CD14-positive monocyte (primary cell): ENCODE measurements around the gene SHISA6. TPM values are rescaled to one million over a fixed set of nuclear protein-coding genes. Genes with fewer than 3 reads are reported as not detected.

ENCODE experiments used
- DNase-seq, 3 donors: peaks; one replicate each; pipeline ENCODE4 v3.0.0-alpha.2; 2011 to 2022
- H2AFZ ChIP-seq: 2 replicates; pipeline ENCODE4 v1.6.0; 2012; ENCODE audit warnings: mild to moderate bottlenecking, low read depth, low read length, inconsistent platforms; ENCODE audit not compliant: insufficient read depth, poor library complexity, severe bottlenecking
- H3K27ac ChIP-seq, 2 donors: 1 replicate in 1 of 2; 2 replicates in 1 of 2; pipeline ENCODE4 v1.5.1; 2012 to 2013; ENCODE audit warnings: low read length in 2 of 2, control low read depth in 1 of 2, inconsistent platforms in 1 of 2, low read depth in 1 of 2, mild to moderate bottlenecking in 1 of 2
- H3K27me3 ChIP-seq, 2 donors: one replicate each; pipeline versions ENCODE4 v1.6.0 to v1.6.1; 2011 to 2013; ENCODE audit warnings: low read length in 2 of 2; ENCODE audit not compliant: control insufficient read depth in 2 of 2, insufficient read depth in 2 of 2
- H3K36me3 ChIP-seq, 2 donors: replicated peaks in 1 of 2; 1 replicate in 1 of 2; 2 replicates in 1 of 2; pipeline versions ENCODE4 v1.5.1 to v1.6.1; 2012 to 2013; ENCODE audit warnings: low read length in 2 of 2, control low read depth in 1 of 2, inconsistent platforms in 1 of 2, mild to moderate bottlenecking in 1 of 2; ENCODE audit not compliant: insufficient read depth in 2 of 2, control insufficient read depth in 1 of 2
- H3K4me1 ChIP-seq, 2 donors: 1 replicate in 1 of 2; 2 replicates in 1 of 2; pipeline versions ENCODE4 v1.5.1 to v1.6.1; 2012 to 2013; ENCODE audit warnings: low read length in 2 of 2, control low read depth in 1 of 2, inconsistent platforms in 1 of 2, mild to moderate bottlenecking in 1 of 2, moderate library complexity in 1 of 2; ENCODE audit not compliant: insufficient read depth in 2 of 2, control insufficient read depth in 1 of 2
- H3K4me2 ChIP-seq: replicated peaks from 2 replicates; pipeline ENCODE3; 2012; ENCODE audit warnings: low read length, moderate library complexity, mild to moderate bottlenecking; ENCODE audit not compliant: poor library complexity, severe bottlenecking; ENCODE audit errors: extremely low read depth
- H3K4me3 ChIP-seq, 3 experiments: fragments of 200-600 bp in 1 of 3; sonication (generic) in 1 of 3; replicated peaks in 1 of 3; 1 replicate in 2 of 3; 2 replicates in 1 of 3; pipeline ENCODE4 v1.5.1; 2011 to 2013; ENCODE audit warnings: low read length in 3 of 3, mild to moderate bottlenecking in 3 of 3, control low read depth in 2 of 3, low read depth in 2 of 3, inconsistent platforms in 1 of 3, moderate library complexity in 1 of 3
- H3K79me2 ChIP-seq: 2 replicates; pipeline ENCODE4 v1.6.0; 2012; ENCODE audit warnings: mild to moderate bottlenecking, control low read depth, inconsistent platforms, low read length, moderate library complexity; ENCODE audit not compliant: insufficient read depth
- H3K9ac ChIP-seq: 2 replicates; pipeline ENCODE4 v1.6.0; 2017; ENCODE audit warnings: low read length, mild to moderate bottlenecking; ENCODE audit not compliant: insufficient read depth, poor library complexity, severe bottlenecking
- H3K9me3 ChIP-seq, 2 donors: replicated peaks in 1 of 2; 1 replicate in 1 of 2; 2 replicates in 1 of 2; pipeline versions ENCODE4 v1.5.1 to v1.6.1; 2012 to 2013; ENCODE audit warnings: low read length in 2 of 2, control low read depth in 1 of 2; ENCODE audit not compliant: control insufficient read depth in 1 of 2, insufficient read depth in 1 of 2
- H4K20me1 ChIP-seq: 2 replicates; pipeline ENCODE4 v1.6.0; 2012; ENCODE audit warnings: mild to moderate bottlenecking, low read length, control low read depth, moderate library complexity; ENCODE audit not compliant: insufficient read depth
- H3K27ac Mint-ChIP-seq, 7 donors: one replicate each; pipeline ENCODE4 v1.8.0; 2020; ENCODE audit warnings: mild to moderate bottlenecking in 7 of 7, mixed read lengths in 7 of 7, moderate library complexity in 6 of 7, inconsistent platforms in 2 of 7
- H3K27me3 Mint-ChIP-seq, 3 donors: one replicate each; pipeline ENCODE4 v1.8.0; 2021 to 2022; ENCODE audit warnings: low read depth in 3 of 3, mild to moderate bottlenecking in 3 of 3, mixed read lengths in 3 of 3, moderate library complexity in 3 of 3, inconsistent platforms in 1 of 3
- H3K36me3 Mint-ChIP-seq, 2 donors: one replicate each; pipeline ENCODE4 v1.8.0; 2020; ENCODE audit warnings: mixed read lengths in 2 of 2, inconsistent platforms in 1 of 2, mild to moderate bottlenecking in 1 of 2
- H3K4me1 Mint-ChIP-seq: one replicate; pipeline ENCODE4 v1.8.0; 2020; ENCODE audit warnings: mild to moderate bottlenecking, mixed read lengths
- H3K4me3 Mint-ChIP-seq, 2 donors: one replicate each; pipeline ENCODE4 v1.8.0; 2020; ENCODE audit warnings: mild to moderate bottlenecking in 2 of 2, mixed read lengths in 2 of 2, moderate library complexity in 1 of 2
- H3K9me3 Mint-ChIP-seq, 7 donors: one replicate each; pipeline ENCODE4 v1.8.0; 2020 to 2022; ENCODE audit warnings: mixed read lengths in 7 of 7, mild to moderate bottlenecking in 6 of 7, moderate library complexity in 6 of 7, inconsistent platforms in 2 of 7
- WGBS: methylation state at CpG from one replicate; pipeline ENCODE4 v1.1.5; 2013; ENCODE audit warnings: missing lambda C conversion rate; ENCODE audit not compliant: insufficient coverage; 5-methylcytosine and 5-hydroxymethylcytosine counted together
- intact Hi-C, 2 donors: fragments of 100-400 bp; cut with micrococcal nuclease; formaldehyde crosslinking; loops; one replicate each; pipeline versions ENCODE4 v1.15.0 to v1.15.1; 2023
- polyA plus RNA-seq, 3 donors: library from polyadenylated mRNA; depleted of rRNA in 1 of 3; unstranded in 2 of 3; stranded (reverse) in 1 of 3; fragments of 300-500 nt in 2 of 3; fragments of >200 nt in 1 of 3; fragmentation: Illumina TruSeq in 2 of 3; gene quantifications; 1 replicate in 2 of 3; 2 replicates in 1 of 3; pipeline ENCODE4 v1.2.3, GENCODE V29; 2012 to 2021
- TF ChIP-seq, protein P1 (sequence below): fragments of 200-600 bp; IDR thresholded peaks from one replicate; pipeline ENCODE4 v1.8.0; 2022; ENCODE audit warnings: antibody characterized with exemption, mild to moderate bottlenecking

Gene SHISA6
- polyA plus RNA-seq, 3 donors = not detected

DNA sequence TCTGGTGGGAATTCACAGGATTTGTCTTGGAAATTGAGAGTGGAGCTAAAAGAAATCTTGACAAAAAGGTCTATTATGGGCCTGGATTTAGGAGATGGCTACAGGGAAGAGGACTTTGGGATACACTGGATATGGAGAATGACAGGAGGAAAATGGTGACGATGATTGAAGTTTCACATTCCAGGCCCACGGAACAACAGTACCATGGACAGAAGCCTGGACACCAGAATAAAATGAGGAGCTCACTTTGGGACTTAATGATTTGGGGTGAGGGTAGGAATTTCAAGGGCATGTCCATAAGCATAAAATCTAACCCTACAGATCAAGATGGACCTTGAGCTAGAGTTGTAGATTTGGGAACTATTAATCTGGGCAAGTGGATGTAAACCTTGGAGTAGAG, 309.4 kb downstream of the SHISA6 start:
- Mint-ChIP-seq H3K36me3 (no peaks in the 10 kb centered on the region), H3K9me3 (peaks cover 0 to 20% (median 8%) of the 10 kb centered on the region in 7 donors), H3K27me3 (peaks cover 0 to 5% (median 0%) of the 10 kb centered on the region in 3 donors), H3K27ac (no peak overlapping the region), H3K4me3 (no peak overlapping the region), H3K4me1 (no peaks in the 10 kb centered on the region)
- H3K4me2 ChIP-seq = no peak overlapping the region
- no peaks in the 10 kb centered on the region for H3K27me3 ChIP-seq
- no peaks in the 10 kb centered on the region for H4K20me1 ChIP-seq
- no peaks in the 10 kb centered on the region for H3K4me1 ChIP-seq
- no peak overlapping the region for H2AFZ ChIP-seq
- H3K36me3 ChIP-seq = no peaks in the 10 kb centered on the region
- TF ChIP-seq, protein P1, sequence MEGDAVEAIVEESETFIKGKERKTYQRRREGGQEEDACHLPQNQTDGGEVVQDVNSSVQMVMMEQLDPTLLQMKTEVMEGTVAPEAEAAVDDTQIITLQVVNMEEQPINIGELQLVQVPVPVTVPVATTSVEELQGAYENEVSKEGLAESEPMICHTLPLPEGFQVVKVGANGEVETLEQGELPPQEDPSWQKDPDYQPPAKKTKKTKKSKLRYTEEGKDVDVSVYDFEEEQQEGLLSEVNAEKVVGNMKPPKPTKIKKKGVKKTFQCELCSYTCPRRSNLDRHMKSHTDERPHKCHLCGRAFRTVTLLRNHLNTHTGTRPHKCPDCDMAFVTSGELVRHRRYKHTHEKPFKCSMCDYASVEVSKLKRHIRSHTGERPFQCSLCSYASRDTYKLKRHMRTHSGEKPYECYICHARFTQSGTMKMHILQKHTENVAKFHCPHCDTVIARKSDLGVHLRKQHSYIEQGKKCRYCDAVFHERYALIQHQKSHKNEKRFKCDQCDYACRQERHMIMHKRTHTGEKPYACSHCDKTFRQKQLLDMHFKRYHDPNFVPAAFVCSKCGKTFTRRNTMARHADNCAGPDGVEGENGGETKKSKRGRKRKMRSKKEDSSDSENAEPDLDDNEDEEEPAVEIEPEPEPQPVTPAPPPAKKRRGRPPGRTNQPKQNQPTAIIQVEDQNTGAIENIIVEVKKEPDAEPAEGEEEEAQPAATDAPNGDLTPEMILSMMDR = no peak
- H3K9me3 ChIP-seq = peaks cover 7 to 14% of the 10 kb centered on the region in 2 donors
- intact Hi-C loops = no loop called here
- WGBS = no CpG with 5 or more reads among the region's 2 CpGs
- no peak overlapping the region for H3K4me3 ChIP-seq
- no peak overlapping the region for H3K27ac ChIP-seq
- no peaks in the 10 kb centered on the region for H3K79me2 ChIP-seq
- H3K9ac ChIP-seq = no peak overlapping the region
- no peak for DNase-seq

DNA sequence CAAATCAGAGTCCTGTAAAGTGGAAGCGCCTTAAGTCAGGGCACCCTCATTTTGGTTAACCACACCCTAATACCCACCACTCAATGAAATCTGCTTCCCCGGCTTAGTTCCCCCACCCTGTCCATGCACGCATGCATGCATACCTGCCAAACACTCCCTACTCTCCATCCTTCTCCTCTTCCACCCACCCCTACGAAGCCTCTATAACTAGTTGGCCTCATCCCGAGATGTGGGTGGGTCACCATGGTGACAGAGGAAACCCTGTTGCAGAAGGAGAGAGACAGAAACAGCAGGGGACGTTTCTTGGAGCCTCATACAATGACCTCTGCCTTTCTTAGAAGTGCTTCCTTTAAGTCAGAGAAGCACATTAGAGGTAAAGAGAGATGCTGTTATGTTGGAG, 310.4 kb downstream of the SHISA6 start:
- Mint-ChIP-seq H3K4me1 (no peaks in the 10 kb centered on the region), H3K9me3 (peaks cover 3 to 24% (median 15%) of the 10 kb centered on the region in 7 donors), H3K27ac (no peak overlapping the region), H3K27me3 (peaks cover 0 to 5% (median 0%) of the 10 kb centered on the region in 3 donors), H3K36me3 (no peaks in the 10 kb centered on the region), H3K4me3 (no peak overlapping the region)
- no peaks in the 10 kb centered on the region for H3K4me1 ChIP-seq
- H3K79me2 ChIP-seq = no peaks in the 10 kb centered on the region
- TF ChIP-seq, protein P1 = no peak
- H4K20me1 ChIP-seq = no peaks in the 10 kb centered on the region
- no peak overlapping the region for H3K27ac ChIP-seq
- H3K27me3 ChIP-seq = no peaks in the 10 kb centered on the region
- H2AFZ ChIP-seq = no peak overlapping the region
- 70% methylated on average over 2 of the region's 6 CpGs for WGBS
- H3K9ac ChIP-seq = no peak overlapping the region
- intact Hi-C loops = no loop called here
- H3K4me3 ChIP-seq = no peak overlapping the region
- no peak overlapping the region for H3K4me2 ChIP-seq
- H3K36me3 ChIP-seq = no peaks in the 10 kb centered on the region
- no peak for DNase-seq
- peaks cover 10 to 19% of the 10 kb centered on the region in 2 donors for H3K9me3 ChIP-seq
